HFF-Myc (cell line): ENCODE data around the gene ITLN1.

Source experiments
- DNase-seq: peaks from one replicate; pipeline ENCODE4 v3.0.0-alpha.2; 2011; ENCODE audit warnings: low read depth; ENCODE audit errors: extremely low read depth
- H3K4me3 ChIP-seq: replicated peaks from 2 replicates; pipeline ENCODE4 v1.5.1; 2011; ENCODE audit warnings: low read depth, mild to moderate bottlenecking, control low read depth, low read length
- CTCF ChIP-seq: IDR thresholded peaks from 2 replicates; pipeline ENCODE4 v1.5.1; 2012; ENCODE audit warnings: mild to moderate bottlenecking, low read depth, low read length, control low read depth; ENCODE audit errors: missing control alignments

Gene ITLN1

GRCh38 chr1:160839746-160840145, 45.2 kb downstream of the ITLN1 start:
- DNase-seq: no peak
- no peak overlapping the region for H3K4me3 ChIP-seq
- no peak for TF ChIP-seq CTCF

- no peak for DNase-seq
- TF ChIP-seq CTCF: no peak
- no peak overlapping the region for H3K4me3 ChIP-seq
These were observed 46.1 kb downstream of the ITLN1 start for GRCh38 chr1:160838888-160839287.

GRCh38 chr1:160837558-160838205, 47.3 kb downstream of the ITLN1 start:
- DNase-seq: no peak
- H3K4me3 ChIP-seq: no peak overlapping the region
- TF ChIP-seq CTCF: no peak

GRCh38 chr1:160836981-160837557, 47.9 kb downstream of the ITLN1 start:
- TF ChIP-seq CTCF: no peak
- no peak overlapping the region for H3K4me3 ChIP-seq
- no peak for DNase-seq

GRCh38 chr1:160836561-160836960, 48.4 kb downstream of the ITLN1 start:
- no peak for DNase-seq
- TF ChIP-seq CTCF: no peak
- H3K4me3 ChIP-seq: no peak overlapping the region

- DNase-seq: no peak
- TF ChIP-seq CTCF: no peak
- H3K4me3 ChIP-seq: no peak overlapping the region
These were observed 49.2 kb downstream of the ITLN1 start for GRCh38 chr1:160835751-160836150.
